ENCODE measurements around the gene RAB10. TPM values are rescaled to one million over a fixed set of nuclear protein-coding genes. Genes with fewer than 3 reads are reported as not detected.
"Not testable (repeated sequence)": the region's sequence is repeated elsewhere in the genome, so short reads cannot be mapped to it uniquely, and the experiment has no call there.

The RAB10 gene
- total RNA-seq, result 49.1 TPM

GRCh38 chr2:26033818-26034636, at the start of gene RAB10:
Gene RAB10 (plus strand): TSS chr2:26034084. CDS start chr2:26034609, 525 bp downstream.
- peak within 1 kb of the TSS; percentile 90 to 100 (median 96) for H3K4me3 ChIP-seq (ENCODE audit: low read length in 3 of 3)
- no peaks in the 10 kb centered on the region for H3K27me3 ChIP-seq (ENCODE audit: control insufficient read depth in 3 of 3, insufficient read depth in 3 of 3, low read length in 3 of 3)
- H3K36me3 ChIP-seq (ENCODE audit: control insufficient read depth in 3 of 3, insufficient read depth in 3 of 3, low read length in 3 of 3), result peaks cover 0 to 5% (median 0%) of the 10 kb centered on the region in 3 donors
- H3K9ac ChIP-seq (ENCODE audit: low read depth in 1 of 3, low read length in 3 of 3), result peak within 1 kb of the TSS; percentile 93 to 98 (median 97)
- peak within 1 kb of the TSS; percentile 93 for H3K27ac ChIP-seq (ENCODE audit: low read depth, low read length)
- H3K9me3 ChIP-seq (ENCODE audit: control insufficient read depth in 3 of 3, low read length in 3 of 3), result no peaks in the 10 kb centered on the region
- peaks cover 16 to 28% (median 23%) of the 10 kb centered on the region in 3 donors for H3K4me1 ChIP-seq (ENCODE audit: control insufficient read depth in 3 of 3, insufficient read depth in 3 of 3, low read length in 3 of 3)

- peaks cover under 1 to 6% (median 4%) of the 10 kb centered on the region in 3 donors for H3K4me1 ChIP-seq (ENCODE audit: control insufficient read depth in 3 of 3, insufficient read depth in 3 of 3, low read length in 3 of 3)
- H3K36me3 ChIP-seq (ENCODE audit: control insufficient read depth in 3 of 3, insufficient read depth in 3 of 3, low read length in 3 of 3), result no peaks in the 10 kb centered on the region
- H3K9me3 ChIP-seq (ENCODE audit: control insufficient read depth in 3 of 3, low read length in 3 of 3), result no peaks in the 10 kb centered on the region
- no peak overlapping the region for H3K4me3 ChIP-seq (ENCODE audit: low read length in 3 of 3)
- no peak overlapping the region for H3K9ac ChIP-seq (ENCODE audit: low read depth in 1 of 3, low read length in 3 of 3)
- H3K27me3 ChIP-seq (ENCODE audit: control insufficient read depth in 3 of 3, insufficient read depth in 3 of 3, low read length in 3 of 3), result no peaks in the 10 kb centered on the region
- H3K27ac ChIP-seq (ENCODE audit: low read depth, low read length), result no peak overlapping the region
Measured at GRCh38 chr2:25988134-25988533, 45.8 kb upstream of the RAB10 start.

GRCh38 chr2:25989154-25989553, 44.7 kb upstream of the RAB10 start:
- no peak overlapping the region for H3K27ac ChIP-seq (ENCODE audit: low read depth, low read length)
- no peaks in the 10 kb centered on the region for H3K27me3 ChIP-seq (ENCODE audit: control insufficient read depth in 3 of 3, insufficient read depth in 3 of 3, low read length in 3 of 3)
- no peaks in the 10 kb centered on the region for H3K9me3 ChIP-seq (ENCODE audit: control insufficient read depth in 3 of 3, low read length in 3 of 3)

DNA sequence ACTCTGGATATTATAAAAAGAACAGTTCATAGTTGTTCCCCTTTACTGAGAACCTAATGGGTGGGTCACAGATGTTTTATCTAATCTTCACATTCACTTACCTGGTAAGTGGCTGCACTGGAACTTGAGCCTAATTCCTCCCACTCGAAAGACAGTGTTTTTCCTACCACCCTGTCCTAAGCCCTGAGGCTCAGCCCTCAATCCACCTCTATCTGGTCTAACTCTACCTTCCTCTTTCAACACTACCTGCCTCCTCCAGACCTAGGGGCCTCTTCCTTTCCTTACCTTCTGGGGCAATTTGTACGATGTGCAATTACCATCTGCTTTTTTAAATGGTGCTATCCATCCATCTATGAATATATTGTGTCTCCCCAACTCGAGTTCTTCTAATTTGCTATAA, 41.9 kb upstream of the RAB10 start:
- H3K36me3 ChIP-seq (ENCODE audit: control insufficient read depth in 3 of 3, insufficient read depth in 3 of 3, low read length in 3 of 3), result no peaks in the 10 kb centered on the region
- H3K9me3 ChIP-seq (ENCODE audit: control insufficient read depth in 3 of 3, low read length in 3 of 3), result no peaks in the 10 kb centered on the region
- no peak overlapping the region for H3K9ac ChIP-seq (ENCODE audit: low read depth in 1 of 3, low read length in 3 of 3)
- H3K4me1 ChIP-seq (ENCODE audit: control insufficient read depth in 3 of 3, insufficient read depth in 3 of 3, low read length in 3 of 3), result peaks cover 0 to 6% (median 4%) of the 10 kb centered on the region in 3 donors
- no peak overlapping the region for H3K27ac ChIP-seq (ENCODE audit: low read depth, low read length)
- H3K4me3 ChIP-seq (ENCODE audit: low read length in 3 of 3), result no peak overlapping the region
- no peaks in the 10 kb centered on the region for H3K27me3 ChIP-seq (ENCODE audit: control insufficient read depth in 3 of 3, insufficient read depth in 3 of 3, low read length in 3 of 3)

More at GRCh38 chr2:25989154-25989553, 44.7 kb upstream of the RAB10 start:
- Histone ChIP-seq H3K9ac (ENCODE audit: low read depth in 1 of 3, low read length in 3 of 3) (no peak overlapping the region), H3K4me1 (ENCODE audit: control insufficient read depth in 3 of 3, insufficient read depth in 3 of 3, low read length in 3 of 3) (peaks cover 0 to 6% (median 4%) of the 10 kb centered on the region in 3 donors), H3K4me3 (ENCODE audit: low read length in 3 of 3) (no peak overlapping the region), H3K36me3 (ENCODE audit: control insufficient read depth in 3 of 3, insufficient read depth in 3 of 3, low read length in 3 of 3) (no peaks in the 10 kb centered on the region)

GRCh38 chr2:25992556-25992955, 41.3 kb upstream of the RAB10 start:
- H3K27me3 ChIP-seq (ENCODE audit: control insufficient read depth in 3 of 3, insufficient read depth in 3 of 3, low read length in 3 of 3), result no peaks in the 10 kb centered on the region
- H3K36me3 ChIP-seq (ENCODE audit: control insufficient read depth in 3 of 3, insufficient read depth in 3 of 3, low read length in 3 of 3), result no peaks in the 10 kb centered on the region
- H3K9ac ChIP-seq (ENCODE audit: low read depth in 1 of 3, low read length in 3 of 3), result no peak overlapping the region
- no peaks in the 10 kb centered on the region for H3K9me3 ChIP-seq (ENCODE audit: control insufficient read depth in 3 of 3, low read length in 3 of 3)
- H3K4me1 ChIP-seq (ENCODE audit: control insufficient read depth in 3 of 3, insufficient read depth in 3 of 3, low read length in 3 of 3), result peaks cover 2 to 8% (median 4%) of the 10 kb centered on the region in 3 donors
- no peak overlapping the region for H3K27ac ChIP-seq (ENCODE audit: low read depth, low read length)
- H3K4me3 ChIP-seq (ENCODE audit: low read length in 3 of 3), result no peak overlapping the region

GRCh38 chr2:25993049-25993448, 40.8 kb upstream of the RAB10 start:
- Histone ChIP-seq H3K27ac (ENCODE audit: low read depth, low read length) (no peak overlapping the region), H3K4me3 (ENCODE audit: low read length in 3 of 3) (no peak overlapping the region), H3K36me3 (ENCODE audit: control insufficient read depth in 3 of 3, insufficient read depth in 3 of 3, low read length in 3 of 3) (no peaks in the 10 kb centered on the region), H3K9me3 (ENCODE audit: control insufficient read depth in 3 of 3, low read length in 3 of 3) (no peaks in the 10 kb centered on the region), H3K4me1 (ENCODE audit: control insufficient read depth in 3 of 3, insufficient read depth in 3 of 3, low read length in 3 of 3) (peaks cover 4 to 11% (median 6%) of the 10 kb centered on the region in 3 donors), H3K27me3 (ENCODE audit: control insufficient read depth in 3 of 3, insufficient read depth in 3 of 3, low read length in 3 of 3) (no peaks in the 10 kb centered on the region), H3K9ac (ENCODE audit: low read depth in 1 of 3, low read length in 3 of 3) (no peak overlapping the region)

GRCh38 chr2:25994509-25994908, 39.4 kb upstream of the RAB10 start:
- Histone ChIP-seq H3K9ac (ENCODE audit: low read depth in 1 of 3, low read length in 3 of 3) (no peak overlapping the region), H3K9me3 (ENCODE audit: control insufficient read depth in 3 of 3, low read length in 3 of 3) (no peaks in the 10 kb centered on the region), H3K36me3 (ENCODE audit: control insufficient read depth in 3 of 3, insufficient read depth in 3 of 3, low read length in 3 of 3) (no peaks in the 10 kb centered on the region), H3K4me1 (ENCODE audit: control insufficient read depth in 3 of 3, insufficient read depth in 3 of 3, low read length in 3 of 3) (peaks cover 4 to 15% (median 7%) of the 10 kb centered on the region in 3 donors), H3K4me3 (ENCODE audit: low read length in 3 of 3) (no peak overlapping the region), H3K27ac (ENCODE audit: low read depth, low read length) (no peak overlapping the region), H3K27me3 (ENCODE audit: control insufficient read depth in 3 of 3, insufficient read depth in 3 of 3, low read length in 3 of 3) (no peaks in the 10 kb centered on the region)

GRCh38 chr2:25996844-25997243, 37.0 kb upstream of the RAB10 start:
- Histone ChIP-seq H3K9ac (ENCODE audit: low read depth in 1 of 3, low read length in 3 of 3) (no peak overlapping the region), H3K9me3 (ENCODE audit: control insufficient read depth in 3 of 3, low read length in 3 of 3) (no peaks in the 10 kb centered on the region), H3K4me1 (ENCODE audit: control insufficient read depth in 3 of 3, insufficient read depth in 3 of 3, low read length in 3 of 3) (peaks cover 21 to 36% (median 28%) of the 10 kb centered on the region in 3 donors), H3K27me3 (ENCODE audit: control insufficient read depth in 3 of 3, insufficient read depth in 3 of 3, low read length in 3 of 3) (no peaks in the 10 kb centered on the region), H3K36me3 (ENCODE audit: control insufficient read depth in 3 of 3, insufficient read depth in 3 of 3, low read length in 3 of 3) (no peaks in the 10 kb centered on the region), H3K4me3 (ENCODE audit: low read length in 3 of 3) (no peak overlapping the region), H3K27ac (ENCODE audit: low read depth, low read length) (no peak overlapping the region)

DNA sequence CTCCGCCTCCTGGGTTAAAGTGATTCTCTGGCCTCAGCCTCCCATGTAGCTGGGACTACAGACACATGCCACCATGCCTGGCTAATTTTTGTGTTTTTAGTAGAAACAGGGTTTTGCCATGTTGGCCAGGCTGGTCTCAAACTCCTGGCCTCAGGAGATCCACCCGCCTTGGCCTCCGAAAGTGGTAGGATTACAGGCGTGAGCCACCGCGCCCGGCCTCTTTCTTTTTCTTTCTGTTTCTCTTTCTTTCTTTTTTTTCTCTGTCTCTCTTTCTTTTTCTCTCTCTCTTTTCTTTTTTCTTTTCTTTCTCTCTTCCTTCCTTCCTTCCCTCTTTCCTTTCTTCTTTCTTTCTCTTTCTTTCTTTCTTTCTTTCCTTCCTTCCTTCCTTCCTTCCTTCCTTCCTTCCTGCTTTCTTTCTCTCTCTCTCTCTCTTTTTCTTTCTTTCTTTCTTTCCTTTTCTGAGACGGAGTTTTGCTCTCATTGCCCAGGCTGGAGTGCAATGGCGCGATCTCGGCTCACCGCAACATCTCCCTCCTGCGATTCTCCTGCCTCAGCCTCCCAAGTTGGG, 35.0 kb upstream of the RAB10 start:
- H3K27me3 ChIP-seq (ENCODE audit: control insufficient read depth in 3 of 3, insufficient read depth in 3 of 3, low read length in 3 of 3), result not testable (repeated sequence)

DNA sequence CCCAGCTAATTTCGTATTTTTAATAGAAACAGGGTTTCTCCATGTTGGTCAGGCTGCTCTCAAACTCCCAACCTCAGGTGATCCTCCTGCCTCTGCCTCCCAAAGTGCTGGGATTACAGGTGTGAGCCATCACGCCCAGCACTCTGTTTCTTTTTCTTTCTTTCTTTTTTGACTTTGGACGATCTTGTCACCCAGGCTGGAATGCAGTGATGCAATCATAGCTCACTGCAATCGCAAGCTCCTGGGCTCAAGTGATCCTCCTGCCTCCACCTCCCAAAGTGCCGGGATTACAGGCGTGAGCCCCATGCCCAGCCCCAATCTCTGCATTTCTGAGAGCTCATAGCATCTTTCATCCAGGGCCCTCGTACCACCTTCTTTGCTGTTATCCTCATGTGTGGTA, 34.5 kb upstream of the RAB10 start:
- H3K4me3 ChIP-seq (ENCODE audit: low read length in 3 of 3); H3K9me3 ChIP-seq (ENCODE audit: control insufficient read depth in 3 of 3, low read length in 3 of 3); H3K27ac ChIP-seq (ENCODE audit: low read depth, low read length); H3K36me3 ChIP-seq (ENCODE audit: control insufficient read depth in 3 of 3, insufficient read depth in 3 of 3, low read length in 3 of 3); H3K9ac ChIP-seq (ENCODE audit: low read depth in 1 of 3, low read length in 3 of 3); H3K27me3 ChIP-seq (ENCODE audit: control insufficient read depth in 3 of 3, insufficient read depth in 3 of 3, low read length in 3 of 3): not testable (repeated sequence)
- H3K4me1 ChIP-seq (ENCODE audit: control insufficient read depth in 3 of 3, insufficient read depth in 3 of 3, low read length in 3 of 3), result peaks cover 25 to 42% (median 40%) of the 10 kb centered on the region in 3 donors

More for the DNA sequence above, 35.0 kb upstream of the RAB10 start:
- H3K4me3 ChIP-seq (ENCODE audit: low read length in 3 of 3); H3K27ac ChIP-seq (ENCODE audit: low read depth, low read length); H3K9me3 ChIP-seq (ENCODE audit: control insufficient read depth in 3 of 3, low read length in 3 of 3); H3K36me3 ChIP-seq (ENCODE audit: control insufficient read depth in 3 of 3, insufficient read depth in 3 of 3, low read length in 3 of 3); H3K9ac ChIP-seq (ENCODE audit: low read depth in 1 of 3, low read length in 3 of 3): not testable (repeated sequence)
- peaks cover 25 to 42% (median 40%) of the 10 kb centered on the region in 3 donors for H3K4me1 ChIP-seq (ENCODE audit: control insufficient read depth in 3 of 3, insufficient read depth in 3 of 3, low read length in 3 of 3)
